ENCODE results near the gene CABCOCO1.

Gene CABCOCO1

GRCh38 chr10:61759751-61760150 lies 97.0 kb downstream of the CABCOCO1 start:
- no peak for DNase-seq (ENCODE audit: low read depth)
- TF ChIP-seq CTCF (IDR thresholded peaks at IDR 0.05; ENCODE audit: control insufficient read depth, extremely low read depth, insufficient read depth), result no peak
- H3K4me3 ChIP-seq (ENCODE audit: low read depth, low read length), result no peak overlapping the region

DNA sequence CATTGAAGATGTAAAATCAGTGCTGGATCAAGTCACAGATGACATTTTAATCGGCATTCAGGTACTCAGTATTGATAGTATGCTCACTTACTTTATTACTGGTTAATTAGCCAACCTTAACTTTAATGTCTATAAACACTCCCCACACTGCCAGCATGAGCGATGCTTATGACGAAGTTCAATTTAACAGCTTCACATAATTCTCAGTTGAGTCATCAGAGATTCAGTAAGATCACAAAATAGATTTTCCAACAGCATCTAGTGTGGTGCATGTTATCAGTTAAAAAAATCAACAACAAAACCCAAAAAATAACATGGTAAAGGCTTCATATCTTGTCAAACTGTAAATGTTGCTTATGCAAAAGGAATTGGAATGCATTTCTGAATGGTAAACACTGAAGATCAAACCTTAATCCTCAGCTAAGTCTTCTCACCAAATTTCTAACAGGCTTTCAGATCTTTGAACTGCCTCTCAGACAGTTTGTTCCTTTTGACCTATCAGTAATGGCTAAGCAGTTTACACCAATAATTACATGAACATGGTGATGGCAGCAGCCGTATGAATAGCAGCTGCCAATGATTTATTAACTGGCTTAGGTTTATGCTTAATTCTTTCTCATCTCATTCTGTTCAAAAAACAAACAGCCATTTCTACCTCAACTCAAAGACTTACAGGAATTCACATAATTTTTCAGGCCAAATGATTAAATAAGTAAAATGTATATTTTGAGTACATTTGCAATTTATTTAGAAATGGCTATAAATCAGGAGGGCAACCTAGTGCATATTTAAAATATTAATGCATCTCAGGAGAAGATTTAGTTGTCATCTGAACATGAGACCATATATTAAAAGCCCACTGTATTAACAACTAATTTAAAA lies 98.5 kb downstream of the CABCOCO1 start:
- DNase-seq (ENCODE audit: low read depth), result no peak
- H3K4me3 ChIP-seq (ENCODE audit: low read depth, low read length), result no peak overlapping the region
- TF ChIP-seq CTCF (IDR thresholded peaks at IDR 0.05; ENCODE audit: control insufficient read depth, extremely low read depth, insufficient read depth), result no peak

GRCh38 chr10:61761825-61762217 lies 99.1 kb downstream of the CABCOCO1 start:
- peak; percentile 94 for DNase-seq (ENCODE audit: low read depth)
- no peak for TF ChIP-seq CTCF (IDR thresholded peaks at IDR 0.05; ENCODE audit: control insufficient read depth, extremely low read depth, insufficient read depth)
- no peak overlapping the region for H3K4me3 ChIP-seq (ENCODE audit: low read depth, low read length)

GRCh38 chr10:61763778-61764177 lies 101.0 kb downstream of the CABCOCO1 start:
- TF ChIP-seq CTCF (IDR thresholded peaks at IDR 0.05; ENCODE audit: control insufficient read depth, extremely low read depth, insufficient read depth), result no peak
- H3K4me3 ChIP-seq (ENCODE audit: low read depth, low read length), result no peak overlapping the region
- DNase-seq (ENCODE audit: low read depth), result no peak

- no peak for TF ChIP-seq CTCF (IDR thresholded peaks at IDR 0.05; ENCODE audit: control insufficient read depth, extremely low read depth, insufficient read depth)
- DNase-seq (ENCODE audit: low read depth), result no peak
Observed at GRCh38 chr10:61764486-61764885, 101.8 kb downstream of the CABCOCO1 start.

GRCh38 chr10:61765176-61766087 lies 102.7 kb downstream of the CABCOCO1 start:
- TF ChIP-seq CTCF (IDR thresholded peaks at IDR 0.05; ENCODE audit: control insufficient read depth, extremely low read depth, insufficient read depth), result no peak
- DNase-seq (ENCODE audit: low read depth), result no peak
- H3K4me3 ChIP-seq (ENCODE audit: low read depth, low read length), result no peak overlapping the region

More at GRCh38 chr10:61764486-61764885, 101.8 kb downstream of the CABCOCO1 start:
- H3K4me3 ChIP-seq (ENCODE audit: low read depth, low read length), result no peak overlapping the region

Data from LNCaP clone FGC (cell line).